Measurements from ENCODE around the gene TTBK1. TPM values are rescaled to one million over a fixed set of nuclear protein-coding genes. Genes with fewer than 3 reads are reported as not detected.

TTBK1 gene
- total and polyA plus RNA-seq, 2 donors from 2014 or later, result 0.26 to 0.31 TPM

DNA sequence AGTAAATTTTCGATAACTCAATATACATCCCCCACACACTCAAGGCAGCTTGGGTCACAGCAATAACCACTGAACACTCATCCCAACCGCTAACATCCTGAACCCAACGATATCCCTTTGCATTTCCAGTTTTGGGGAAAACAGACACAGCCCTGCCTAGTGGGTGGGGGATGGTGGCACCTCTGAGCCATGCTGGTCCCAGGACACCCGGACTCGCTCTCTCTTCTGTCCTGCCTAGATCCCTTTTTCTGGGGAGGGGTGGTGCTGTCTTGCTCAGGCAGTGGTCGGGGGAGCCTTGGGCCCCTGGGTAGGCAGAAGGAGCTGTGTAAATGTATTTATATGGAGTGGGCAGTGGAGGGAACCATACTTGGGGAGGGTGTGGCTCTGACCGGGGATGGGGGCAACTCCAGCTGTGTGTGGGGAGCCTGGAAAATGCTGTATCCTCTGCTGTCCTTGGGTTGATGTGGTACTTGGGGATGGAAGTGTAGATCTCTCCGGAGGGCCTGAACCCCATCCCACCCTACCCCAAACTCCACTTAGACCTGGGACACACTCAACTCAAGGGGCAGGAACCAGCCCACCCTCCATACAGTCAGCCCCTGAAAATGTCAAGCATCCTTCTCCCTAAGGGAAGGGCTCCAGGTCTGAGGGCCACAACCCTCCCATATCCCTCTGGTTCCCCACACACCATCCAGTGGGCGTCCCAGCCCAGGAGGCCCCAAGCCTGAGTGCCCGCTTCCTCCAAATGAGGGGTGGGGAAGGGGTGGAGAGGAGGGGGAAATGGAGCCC, 31.0 kb downstream of the TTBK1 start:
- no peak overlapping the region for H3K9ac ChIP-seq (ENCODE audit: low read length in 3 of 3)
- DNase-seq, result no peak
- H3K36me3 ChIP-seq (ENCODE audit: control insufficient read depth in 2 of 3, insufficient read depth in 3 of 3, low read length in 3 of 3), result no peaks in the 10 kb centered on the region
- H3K27ac ChIP-seq (ENCODE audit: low read depth in 2 of 2, low read length in 2 of 2), result peak overlapping the region in 1 of 2 donors; percentile 78
- FAIRE-seq, result no peak
- peaks cover 2% of the 10 kb centered on the region for H3K27me3 ChIP-seq (ENCODE audit: control insufficient read depth, insufficient read depth, low read length)
- peak overlapping the region in 1 of 3 donors; percentile 47 for H3K4me3 ChIP-seq (ENCODE audit: low read length in 3 of 3)
- H3K4me1 ChIP-seq (ENCODE audit: control insufficient read depth in 2 of 3, insufficient read depth in 2 of 3, low read depth in 1 of 3, low read length in 3 of 3), result peaks cover 6 to 29% (median 24%) of the 10 kb centered on the region in 3 donors
- intact Hi-C loops (cut with DNase I), result no loop called here
- TF ChIP-seq, protein P1, sequence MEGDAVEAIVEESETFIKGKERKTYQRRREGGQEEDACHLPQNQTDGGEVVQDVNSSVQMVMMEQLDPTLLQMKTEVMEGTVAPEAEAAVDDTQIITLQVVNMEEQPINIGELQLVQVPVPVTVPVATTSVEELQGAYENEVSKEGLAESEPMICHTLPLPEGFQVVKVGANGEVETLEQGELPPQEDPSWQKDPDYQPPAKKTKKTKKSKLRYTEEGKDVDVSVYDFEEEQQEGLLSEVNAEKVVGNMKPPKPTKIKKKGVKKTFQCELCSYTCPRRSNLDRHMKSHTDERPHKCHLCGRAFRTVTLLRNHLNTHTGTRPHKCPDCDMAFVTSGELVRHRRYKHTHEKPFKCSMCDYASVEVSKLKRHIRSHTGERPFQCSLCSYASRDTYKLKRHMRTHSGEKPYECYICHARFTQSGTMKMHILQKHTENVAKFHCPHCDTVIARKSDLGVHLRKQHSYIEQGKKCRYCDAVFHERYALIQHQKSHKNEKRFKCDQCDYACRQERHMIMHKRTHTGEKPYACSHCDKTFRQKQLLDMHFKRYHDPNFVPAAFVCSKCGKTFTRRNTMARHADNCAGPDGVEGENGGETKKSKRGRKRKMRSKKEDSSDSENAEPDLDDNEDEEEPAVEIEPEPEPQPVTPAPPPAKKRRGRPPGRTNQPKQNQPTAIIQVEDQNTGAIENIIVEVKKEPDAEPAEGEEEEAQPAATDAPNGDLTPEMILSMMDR (IDR thresholded peaks at IDR 0.05; ENCODE audit: borderline replicate concordance, extremely low read depth, insufficient read depth), result no peak
- no peaks in the 10 kb centered on the region for H3K9me3 ChIP-seq (ENCODE audit: control insufficient read depth in 2 of 3, insufficient read depth in 1 of 3, low read length in 3 of 3)

DNA sequence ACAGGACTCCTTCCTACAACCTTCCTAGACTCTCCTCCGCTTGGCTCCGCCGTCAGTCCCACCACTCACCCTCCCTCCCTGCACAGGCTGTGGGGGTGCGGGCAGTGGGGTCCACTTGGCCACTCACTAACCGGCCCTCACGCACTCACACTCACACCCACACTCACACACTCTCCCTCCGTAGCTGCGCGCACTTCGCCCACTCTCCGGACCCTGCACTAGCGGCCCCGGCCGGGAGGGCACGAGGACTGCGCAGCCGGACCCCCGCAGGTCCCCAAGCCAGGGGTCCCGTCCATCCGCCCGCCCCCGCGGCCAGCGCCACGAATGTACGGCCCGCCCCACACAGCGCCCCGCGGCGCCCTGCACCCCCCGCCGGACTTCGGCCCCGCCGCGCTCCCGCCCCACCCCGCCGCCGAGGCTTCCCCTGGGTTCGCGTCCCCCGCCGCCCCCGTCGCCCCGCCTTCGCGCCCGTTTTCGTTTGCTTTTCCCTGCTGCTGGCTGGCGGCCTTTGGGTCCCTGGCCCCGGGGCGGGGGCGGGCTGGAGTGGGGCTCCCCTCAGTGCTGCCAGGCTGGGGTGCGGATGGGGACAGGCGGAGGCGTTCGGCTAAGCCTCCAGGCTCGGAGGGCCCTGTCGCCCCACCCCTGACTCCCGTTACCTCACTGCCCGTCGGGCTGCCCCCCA, 31.8 kb downstream of the TTBK1 start:
- TF ChIP-seq, protein P1 (IDR thresholded peaks at IDR 0.05; ENCODE audit: borderline replicate concordance, extremely low read depth, insufficient read depth), result no peak
- intact Hi-C loops (cut with DNase I), result no loop called here
- Histone ChIP-seq H3K4me3 (ENCODE audit: low read length in 3 of 3) (peak overlapping the region in 1 of 3 donors; percentile 47), H3K4me1 (ENCODE audit: control insufficient read depth in 2 of 3, insufficient read depth in 2 of 3, low read depth in 1 of 3, low read length in 3 of 3) (peaks cover 6 to 26% (median 24%) of the 10 kb centered on the region in 3 donors), H3K9me3 (ENCODE audit: control insufficient read depth in 2 of 3, insufficient read depth in 1 of 3, low read length in 3 of 3) (no peaks in the 10 kb centered on the region), H3K36me3 (ENCODE audit: control insufficient read depth in 2 of 3, insufficient read depth in 3 of 3, low read length in 3 of 3) (no peaks in the 10 kb centered on the region), H3K9ac (ENCODE audit: low read length in 3 of 3) (no peak overlapping the region), H3K27ac (ENCODE audit: low read depth in 2 of 2, low read length in 2 of 2) (peak overlapping the region in 1 of 2 donors; percentile 78), H3K27me3 (ENCODE audit: control insufficient read depth, insufficient read depth, low read length) (peaks cover 2% of the 10 kb centered on the region)
- peak in 3 of 5 donors; percentile 43 to 73 (median 54) for DNase-seq
- no peak for FAIRE-seq

DNA sequence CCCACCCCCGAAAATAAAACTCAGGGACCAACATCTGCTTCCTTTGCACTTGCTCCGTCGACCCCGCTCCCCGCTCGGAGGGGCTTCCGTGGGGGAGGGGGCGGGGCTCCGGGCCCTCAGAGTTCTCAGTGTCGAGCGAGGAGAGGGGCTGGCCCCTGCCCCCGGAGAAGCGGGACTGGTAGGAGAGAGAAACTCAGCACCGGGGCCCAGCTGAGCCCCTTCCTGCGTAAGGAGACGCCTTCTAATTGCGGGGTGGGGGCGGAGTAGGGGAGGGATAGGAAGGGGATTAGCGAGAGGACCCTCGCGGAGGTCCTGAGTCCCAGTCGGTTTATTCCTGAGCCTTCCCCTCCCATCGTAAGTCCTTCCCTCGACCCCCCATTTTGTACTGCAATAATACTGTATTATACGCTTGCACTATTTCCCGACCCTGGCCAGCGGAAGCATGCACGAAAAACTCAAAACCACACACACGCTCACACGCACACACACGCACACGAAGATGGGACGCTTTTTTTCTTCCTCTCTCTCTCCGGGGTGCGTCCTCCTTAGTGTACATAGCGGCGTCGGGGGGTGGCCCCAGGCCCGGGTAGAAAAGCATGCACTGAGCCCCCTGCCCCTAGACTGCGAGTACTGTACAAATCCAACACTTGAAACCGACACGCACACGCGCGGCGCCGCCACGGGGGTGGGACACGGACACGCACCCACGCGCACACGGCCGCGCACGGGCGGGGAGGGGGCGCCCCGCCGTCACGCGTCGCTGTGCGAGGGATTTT, 32.7 kb downstream of the TTBK1 start:
- intact Hi-C loops (cut with DNase I), result no loop called here
- H3K9ac ChIP-seq (ENCODE audit: low read length in 3 of 3), result peak overlapping the region in 1 of 3 donors; percentile 51
- no peaks in the 10 kb centered on the region for H3K36me3 ChIP-seq (ENCODE audit: control insufficient read depth in 2 of 3, insufficient read depth in 3 of 3, low read length in 3 of 3)
- DNase-seq (peak in 3 of 5 donors; percentile 34 to 72 (median 61)), FAIRE-seq (no peak)
- peak overlapping the region in 2 of 3 donors; percentile 21 to 43 for H3K4me3 ChIP-seq (ENCODE audit: low read length in 3 of 3)
- H3K27ac ChIP-seq (ENCODE audit: low read depth in 2 of 2, low read length in 2 of 2), result peak overlapping the region; percentile 57 to 77
- H3K9me3 ChIP-seq (ENCODE audit: control insufficient read depth in 2 of 3, insufficient read depth in 1 of 3, low read length in 3 of 3), result no peaks in the 10 kb centered on the region
- TF ChIP-seq, protein P1 (IDR thresholded peaks at IDR 0.05; ENCODE audit: borderline replicate concordance, extremely low read depth, insufficient read depth), result no peak
- H3K27me3 ChIP-seq (ENCODE audit: control insufficient read depth, insufficient read depth, low read length), result peaks cover 2% of the 10 kb centered on the region
- peaks cover 4 to 22% (median 18%) of the 10 kb centered on the region in 3 donors for H3K4me1 ChIP-seq (ENCODE audit: control insufficient read depth in 2 of 3, insufficient read depth in 2 of 3, low read depth in 1 of 3, low read length in 3 of 3)

All from kidney (tissue), 14 donors.